HepG2 (cell line): ENCODE measurements around the gene SCAMP3. TPM values are rescaled to one million over a fixed set of nuclear protein-coding genes. Genes with fewer than 3 reads are reported as not detected.

Experiments
- ATAC-seq: fragments of 200-7000 bp; cut with Tn5 transposase; 3 replicates; pipeline ENCODE4 v1.9.1; 2020; ENCODE audit warnings: mild to moderate bottlenecking, moderate library complexity
- BruUV-seq: library from RNA; stranded (reverse); fragments of 400-500 nt; replicated peaks from 2 replicates; lab custom pipeline; 2021; lab: Mats Ljungman, UMichigan
- CTCF ChIA-PET: fragments of 300-600 bp; formaldehyde crosslinking; extraction: SDS; loops from one replicate; lab custom pipeline; 2021; ENCODE audit warnings: low total read pairs, inconsistent platforms, low intra/inter-chr PET ratio; lab: Yijun Ruan, JAX
- POLR2A ChIA-PET: fragments of 350-600 bp; sonication (Branson Sonifier 250); formaldehyde crosslinking; loops from one replicate; lab custom pipeline; 2020; ENCODE audit warnings: antibody characterized with exemption, inconsistent platforms; lab: Yijun Ruan, JAX
- DNase-seq: peaks from one replicate; pipeline ENCODE4 v3.0.0-alpha.2; 2015; ENCODE audit warnings: low spot score
- FAIRE-seq: peaks from 3 replicates; lab custom pipeline; 2011; peaks lifted over from hg19 to GRCh38; lab: Jason Lieb, UNC
- H2AFZ ChIP-seq: one replicate; pipeline ENCODE4 v1.6.1; 2011; ENCODE audit warnings: low read length, inconsistent platforms
- H3K27ac ChIP-seq: fragments of 300-600 bp; 3 replicates; pipeline ENCODE4 v1.8.0; 2011; ENCODE audit warnings: mixed run types, mild to moderate bottlenecking, mixed read lengths, low read length, inconsistent platforms; ENCODE audit not compliant: insufficient read depth; ENCODE audit errors: extremely low read length
- H3K27me3 ChIP-seq, 2 experiments: fragments of 200-600 bp in 1 of 2; 2 replicates in 1 of 2; 3 replicates in 1 of 2; pipeline versions ENCODE4 v1.6.0 to v1.8.0; 2011; ENCODE audit warnings: low read length in 2 of 2, mild to moderate bottlenecking in 2 of 2, moderate library complexity in 2 of 2, inconsistent platforms in 1 of 2; ENCODE audit not compliant: insufficient read depth in 2 of 2, control insufficient read depth in 1 of 2
- H3K36me3 ChIP-seq, 2 experiments: fragments of 200-600 bp in 1 of 2; replicated peaks in 1 of 2; 2 replicates in 1 of 2; 3 replicates in 1 of 2; pipeline versions ENCODE4 v1.5.1 to v1.8.0; 2011; ENCODE audit warnings: low read length in 2 of 2, inconsistent platforms in 1 of 2; ENCODE audit not compliant: insufficient read depth in 2 of 2, control insufficient read depth in 1 of 2
- H3K4me1 ChIP-seq: 2 replicates; pipeline ENCODE4 v1.5.1; 2012; ENCODE audit warnings: low read length, inconsistent platforms; ENCODE audit not compliant: insufficient read depth
- H3K4me2 ChIP-seq: 2 replicates; pipeline ENCODE4 v1.6.0; 2011; ENCODE audit warnings: low read depth, low read length, inconsistent platforms
- H3K4me3 ChIP-seq, 3 experiments: fragments of 200-600 bp in 1 of 3; sonication (generic), shearing (Covaris generic) in 1 of 3; replicated peaks in 1 of 3; 2 replicates each; pipeline ENCODE4 v1.5.1; 2011 to 2016; ENCODE audit warnings: low read length in 3 of 3, inconsistent platforms in 2 of 3, low read depth in 2 of 3, mild to moderate bottlenecking in 2 of 3, control low read depth in 1 of 3, mixed read lengths in 1 of 3; ENCODE audit not compliant: insufficient read depth in 1 of 3
- H3K79me2 ChIP-seq: one replicate; pipeline ENCODE4 v1.6.1; 2011; ENCODE audit warnings: low read length, inconsistent platforms; ENCODE audit not compliant: insufficient read depth
- H3K9ac ChIP-seq: 2 replicates; pipeline ENCODE4 v1.6.0; 2011; ENCODE audit warnings: mild to moderate bottlenecking, low read depth, low read length, inconsistent platforms; ENCODE audit not compliant: insufficient read depth
- H3K9me3 ChIP-seq: 2 replicates; pipeline ENCODE4 v1.5.1; 2012; ENCODE audit warnings: mild to moderate bottlenecking, low read length
- H4K20me1 ChIP-seq: 2 replicates; pipeline ENCODE4 v1.6.0; 2011; ENCODE audit warnings: inconsistent platforms, mild to moderate bottlenecking, low read length, moderate library complexity; ENCODE audit not compliant: insufficient read depth
- NR0B2 ChIP-seq: sonication (generic); formaldehyde crosslinking; IDR thresholded peaks from 2 replicates; pipeline ENCODE4 v1.4.0; 2020; ENCODE audit warnings: mild to moderate bottlenecking, missing genetic modification reagents
- POLR2G ChIP-seq: fragments of 200-400 bp; formaldehyde crosslinking; IDR thresholded peaks from 2 replicates; pipeline ENCODE4 v1.6.1; 2018; ENCODE audit warnings: mild to moderate bottlenecking, low read depth, low read length, moderate library complexity
- ZBTB26 ChIP-seq: IDR thresholded peaks from 2 replicates; pipeline ENCODE4 v1.6.1; 2016; ENCODE audit warnings: missing compliant biosample characterization, missing genetic modification reagents, borderline replicate concordance
- ZFP41 ChIP-seq: sonication (generic); formaldehyde crosslinking; IDR thresholded peaks from 2 replicates; pipeline ENCODE4 v1.4.0; 2020; ENCODE audit warnings: mild to moderate bottlenecking, missing genetic modification reagents, borderline replicate concordance
- ZNF367 ChIP-seq: sonication (generic); formaldehyde crosslinking; IDR thresholded peaks from 2 replicates; pipeline ENCODE4 v1.4.0; 2020; ENCODE audit warnings: missing genetic modification reagents, borderline replicate concordance
- whole genome bisulfite sequencing: methylation state at CpG from one replicate; pipeline ENCODE4 v1.1.6; 2017; ENCODE audit warnings: low lambda C conversion rate; 5-methylcytosine and 5-hydroxymethylcytosine counted together
- in situ Hi-C: cut with HindIII; loops from 2 replicates; pipeline ENCODE4 v1.10.0; 2017; ENCODE audit warnings: low pct_unique_long_range_greater_than_20kb; ENCODE audit not compliant: extremely low pct_ligation_motif_present
- intact Hi-C: fragments of 100-400 bp; cut with micrococcal nuclease; formaldehyde crosslinking; loops from one replicate; pipeline ENCODE4 v1.10.0; 2022; ENCODE audit not compliant: unreplicated experiment
- polyA plus RNA-seq, 8 experiments: library from polyadenylated mRNA; depleted of rRNA in 3 of 8; stranded (reverse) in 7 of 8; unstranded in 1 of 8; fragments of >200 nt; fragmentation: Illumina TruSeq in 4 of 8; extraction: Trizol in 4 of 8; gene quantifications; 2 replicates each; pipeline versions ENCODE4 v1.2.1 to v1.2.3, GENCODE V29; 2011 to 2016; ENCODE audit warnings: low read depth in 4 of 8, missing spikeins in 1 of 8, mixed read lengths in 1 of 8; ENCODE audit not compliant: insufficient read depth in 1 of 8
- total RNA-seq, 5 experiments: library from RNA; depleted of rRNA; stranded (reverse); fragments of >200 nt; fragmentation: Illumina TruSeq; extraction: Trizol; gene quantifications; 2 replicates each; pipeline ENCODE4 v1.2.3, GENCODE V29; 2016; ENCODE audit warnings: low read depth in 1 of 5

Gene SCAMP3
- total and polyA plus RNA-seq, 2 of the 13 experiments (the other 11 are each of a cell fraction or from before 2014, with no cell fraction given) = 46.8 to 83.3 TPM

- TF ChIP-seq NR0B2 (CRISPR knock-in tag) = no peak
- peak; percentile 43; the same call in 1 of the 2 replicates for TF ChIP-seq POLR2G
Observed at GRCh38 chr1:155244368-155245162, 17.6 kb downstream of the SCAMP3 start (continued).

- H3K79me2 ChIP-seq = no peaks in the 10 kb centered on the region
- FAIRE-seq (no peak), DNase-seq (no peak), ATAC-seq (no peak)
- no peak overlapping the region for H3K4me2 ChIP-seq
- peaks cover 15% of the 10 kb centered on the region for H3K4me1 ChIP-seq
- no peak overlapping the region for H2AFZ ChIP-seq
- H3K36me3 ChIP-seq = peaks cover 3 to 7% of the 10 kb centered on the region in 2 experiments; a peak in 2 of 5 replicates
- H3K9ac ChIP-seq = no peak overlapping the region
- no peaks in the 10 kb centered on the region for H3K9me3 ChIP-seq
- in situ Hi-C loops (loop anchor here (10.0 kb wide), 1 partner anchor 352 kb away; no protein-coding TSS in a partner anchor), intact Hi-C loops (no loop called here)
- TF ChIP-seq ZNF367 (CRISPR knock-in tag) (no peak), ZBTB26 (CRISPR knock-in tag) (no peak), ZFP41 (CRISPR knock-in tag) (no peak)
- no TSS peak for BruUV-seq
- H3K27ac ChIP-seq = no peak overlapping the region
- H4K20me1 ChIP-seq = no peaks in the 10 kb centered on the region
- no peaks in the 10 kb centered on the region for H3K27me3 ChIP-seq
- H3K4me3 ChIP-seq = no peak overlapping the region
- WGBS = 60% methylated on average over 3 of the region's 3 CpGs
- POLR2A ChIA-PET = no interaction called here
- CTCF ChIA-PET = no interaction called here
Observed at GRCh38 chr1:155242805-155243358, 19.3 kb downstream of the SCAMP3 start.
